HG03571 (cell line): ENCODE results near the gene CAB39L.
"Not testable (repeated sequence)": the region's sequence is repeated elsewhere in the genome, so short reads cannot be mapped to it uniquely, and the experiment has no call there.

Experiments
- ATAC-seq: cut with Tn5 transposase; IDR thresholded peaks from one replicate; pipeline ENCODE4 v1.9.1; 2021; ENCODE audit not compliant: unreplicated experiment

The CAB39L gene

DNA sequence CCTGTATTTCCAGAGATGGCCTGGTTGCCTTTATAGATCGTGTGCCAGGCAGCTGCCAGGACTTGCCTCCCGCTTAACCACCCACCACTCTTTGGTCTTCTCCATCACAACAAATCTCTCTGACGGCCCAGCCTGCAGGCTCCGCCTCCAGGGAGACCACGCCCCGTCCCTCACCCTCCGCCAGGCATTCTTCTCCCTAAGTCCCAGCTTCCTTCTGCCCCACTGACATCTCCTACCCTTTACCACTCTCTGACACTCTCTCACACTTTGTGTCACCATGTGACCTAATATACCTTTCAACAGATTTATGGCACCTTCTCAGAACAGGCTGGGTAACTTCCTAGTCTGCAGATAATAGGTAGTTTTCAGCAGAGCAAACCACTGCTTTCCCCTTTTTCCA, 95.1 kb downstream of the CAB39L start:
- no peak for ATAC-seq

DNA sequence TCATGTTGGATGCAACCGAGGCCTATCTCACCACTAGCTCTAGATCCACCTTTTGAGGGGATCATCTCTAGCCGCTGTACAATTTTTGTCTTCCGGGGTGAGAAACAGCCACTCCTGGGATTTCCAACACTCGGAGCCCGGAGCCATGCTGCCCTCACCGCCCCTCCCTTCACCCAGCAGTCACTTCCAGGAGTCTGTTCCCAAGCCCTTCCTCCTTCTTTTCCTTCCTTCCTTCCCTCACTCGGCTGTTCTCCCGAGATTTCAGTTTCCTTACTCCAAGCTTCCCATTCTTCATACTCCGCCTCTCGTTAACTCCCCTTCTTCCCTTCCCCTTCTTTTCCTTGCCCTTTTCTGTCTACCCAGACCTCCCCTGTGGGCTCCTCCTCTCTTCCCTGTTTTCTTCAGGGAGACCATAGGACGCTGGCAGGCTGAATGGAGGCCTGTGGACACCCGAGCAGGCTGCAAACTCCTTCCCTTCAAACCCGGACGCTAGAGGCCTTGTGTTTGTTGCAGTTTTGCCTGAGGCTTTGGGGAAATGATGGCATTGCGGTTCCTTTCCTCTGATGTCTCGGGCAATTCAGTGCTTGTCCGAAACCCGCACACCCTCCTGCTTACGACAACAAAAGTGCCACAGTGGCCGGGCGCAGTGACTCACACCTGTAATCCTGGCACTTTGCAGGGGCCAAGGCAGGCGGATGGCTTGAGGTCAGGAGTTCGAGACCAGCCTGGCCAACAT, 96.0 kb downstream of the CAB39L start:
- no peak for ATAC-seq

DNA sequence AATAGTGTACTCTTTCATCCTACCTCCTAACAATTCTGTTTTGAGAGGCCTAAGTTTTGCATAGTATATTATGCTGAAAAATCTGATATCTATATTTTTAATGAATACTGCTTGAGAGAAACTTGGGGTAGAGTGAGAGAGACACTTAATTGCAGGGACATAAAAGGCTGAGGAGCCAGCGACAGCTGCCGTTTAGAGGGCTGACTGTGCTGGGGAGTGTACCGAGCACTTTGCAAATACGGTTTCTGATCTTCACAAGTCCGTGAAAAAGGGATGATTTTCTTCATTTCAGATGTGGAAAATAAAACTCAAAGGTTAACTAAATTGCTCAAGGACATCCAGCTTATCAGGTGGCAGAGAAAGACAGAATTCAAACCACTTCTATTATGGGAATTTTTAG, 97.4 kb downstream of the CAB39L start:
- no peak for ATAC-seq

DNA sequence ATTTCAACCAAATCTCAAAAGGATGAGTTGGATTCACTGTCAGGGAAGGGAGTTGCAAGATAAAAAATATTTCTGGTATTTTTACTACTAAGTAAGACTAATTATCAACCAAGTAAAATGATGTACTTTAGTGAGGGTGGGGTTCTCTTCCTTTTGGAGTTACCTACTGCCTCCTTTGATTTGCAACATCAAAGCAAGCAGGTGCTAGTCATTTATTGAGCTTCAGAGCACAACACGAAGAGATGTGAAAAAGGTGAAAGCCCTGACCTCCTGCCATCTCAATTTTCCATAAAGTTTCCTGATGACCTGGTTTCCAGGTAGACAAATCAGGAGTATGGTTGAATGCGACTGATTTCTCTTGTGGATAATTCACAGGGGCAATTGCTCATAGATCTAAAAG, 100.1 kb downstream of the CAB39L start:
- no peak for ATAC-seq

DNA sequence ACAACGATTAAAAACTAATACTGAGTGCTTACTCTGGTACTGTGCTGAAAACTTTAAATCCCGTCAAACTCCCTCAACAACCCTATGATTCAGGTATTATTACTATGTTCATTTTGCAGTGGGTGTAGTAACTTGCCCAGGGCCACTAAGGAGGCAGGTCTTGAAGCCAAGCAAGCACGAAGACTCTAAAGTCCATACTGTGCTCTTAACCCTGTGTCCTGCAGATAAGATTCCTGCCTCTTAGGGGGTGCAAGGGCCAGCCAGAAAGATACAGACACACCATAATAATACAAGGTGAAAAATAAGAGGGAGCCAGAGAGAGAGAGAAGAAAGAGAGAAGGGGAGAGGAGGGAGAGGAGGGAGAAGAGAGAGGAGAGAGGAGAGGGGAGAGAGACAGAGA, 100.6 kb downstream of the CAB39L start:
- ATAC-seq: no peak

DNA sequence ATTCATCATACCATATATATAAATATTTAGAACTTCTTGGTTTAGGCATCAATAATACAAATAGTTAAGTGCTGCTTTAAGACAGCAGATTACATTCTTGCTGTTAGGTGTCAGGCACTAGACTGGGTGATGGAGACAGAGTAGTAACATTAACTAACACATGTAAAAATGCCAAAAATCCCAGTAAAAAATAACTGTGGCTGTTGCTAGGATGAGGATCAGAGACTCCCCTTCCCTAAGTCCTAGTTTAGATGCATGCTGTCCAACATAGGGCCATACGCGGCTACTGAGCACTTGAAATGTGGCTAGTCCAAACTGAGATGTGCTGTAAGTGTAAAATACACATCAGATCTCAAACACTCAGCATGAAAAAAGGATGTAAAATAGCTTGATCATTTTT, 101.4 kb downstream of the CAB39L start:
- ATAC-seq: no peak

DNA sequence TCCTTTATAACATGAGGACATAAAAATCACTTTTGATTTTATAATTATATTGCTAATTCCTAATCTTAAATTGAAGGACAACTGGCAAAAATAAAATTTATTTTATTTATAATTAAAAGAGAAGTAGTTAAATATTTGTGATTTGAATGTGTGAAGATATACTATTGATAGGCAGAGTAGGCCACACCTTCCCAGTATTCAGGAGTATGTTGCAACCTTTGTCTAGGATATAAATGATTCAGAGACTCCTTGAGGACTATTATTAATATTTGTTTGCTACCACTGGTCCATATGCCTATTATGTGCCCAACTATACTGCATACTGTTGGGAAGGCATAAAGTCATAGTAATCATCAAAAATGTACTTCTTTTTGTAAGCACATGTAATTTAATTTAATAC, 101.9 kb downstream of the CAB39L start:
- no peak for ATAC-seq

DNA sequence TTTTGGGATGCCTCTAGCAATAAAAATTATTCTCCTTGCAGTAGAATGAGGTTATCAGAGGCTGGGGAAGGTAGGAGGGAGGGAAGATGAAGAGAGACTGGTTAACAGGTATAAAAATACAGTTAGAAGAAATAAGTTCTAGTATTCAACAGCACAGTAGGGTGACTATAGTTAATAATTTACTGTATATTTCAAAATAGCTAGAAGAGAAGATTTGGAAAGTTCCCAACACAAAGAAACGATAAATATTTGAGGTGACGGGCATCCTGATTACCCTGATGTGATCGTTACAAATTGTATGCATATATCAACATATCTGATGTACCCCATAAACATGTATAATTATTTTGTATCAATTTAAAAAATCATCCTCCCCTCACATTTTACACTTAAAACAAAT, 102.3 kb downstream of the CAB39L start:
- no peak for ATAC-seq

DNA sequence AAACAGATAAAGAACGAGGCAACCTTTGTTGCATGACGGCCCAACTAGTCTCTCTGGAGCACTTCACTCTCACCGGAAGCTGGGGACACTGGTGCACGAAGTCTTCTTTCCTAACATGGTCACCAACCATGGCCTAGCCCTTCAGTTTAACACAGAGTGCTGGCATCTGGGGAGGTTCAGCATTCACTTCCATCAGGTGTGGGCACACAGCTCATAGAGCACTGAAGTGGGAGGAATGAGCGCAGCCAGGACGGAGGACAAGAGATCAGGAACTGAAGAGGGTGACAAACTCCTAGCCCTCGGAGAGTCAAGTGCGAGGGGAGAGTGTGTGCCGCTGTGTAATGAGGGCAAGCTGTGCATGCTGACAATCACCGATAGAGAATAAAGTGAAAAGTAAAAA, 103.7 kb downstream of the CAB39L start:
- no peak for ATAC-seq

DNA sequence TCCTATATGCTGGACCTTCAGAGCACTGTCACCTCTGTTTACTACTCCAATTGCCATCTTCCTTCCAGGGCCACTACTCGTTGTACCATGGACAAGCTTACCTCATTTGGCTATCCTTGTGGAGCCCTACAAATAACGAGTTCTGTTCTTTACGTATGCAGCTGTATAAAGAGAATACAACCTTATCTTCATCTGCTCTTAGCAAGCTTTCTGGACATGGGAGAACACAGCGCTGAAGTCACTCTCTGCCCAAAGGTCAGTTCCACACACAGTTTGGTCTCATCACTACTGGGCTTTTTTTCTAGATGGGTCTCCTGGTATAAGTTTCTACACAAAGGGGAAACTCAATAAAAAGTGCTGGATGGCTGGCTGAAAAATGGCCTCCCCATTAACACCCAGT, 107.2 kb downstream of the CAB39L start:
- ATAC-seq: no peak

DNA sequence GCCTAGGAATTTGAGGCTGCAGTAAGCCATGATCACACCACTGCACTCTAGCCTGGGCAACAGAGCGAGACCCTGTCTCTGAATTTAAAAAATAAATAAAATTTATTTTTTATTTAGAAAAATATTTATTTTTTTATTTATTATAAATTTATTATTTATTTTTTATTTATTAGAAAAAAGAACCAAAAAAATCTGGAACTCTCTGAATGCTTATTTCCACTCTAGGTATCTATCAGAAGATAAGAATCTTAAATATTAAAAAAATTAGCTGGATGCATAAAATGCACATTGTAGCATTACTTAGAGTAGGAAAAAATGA, 113.4 kb downstream of the CAB39L start:
- ATAC-seq: no peak

DNA sequence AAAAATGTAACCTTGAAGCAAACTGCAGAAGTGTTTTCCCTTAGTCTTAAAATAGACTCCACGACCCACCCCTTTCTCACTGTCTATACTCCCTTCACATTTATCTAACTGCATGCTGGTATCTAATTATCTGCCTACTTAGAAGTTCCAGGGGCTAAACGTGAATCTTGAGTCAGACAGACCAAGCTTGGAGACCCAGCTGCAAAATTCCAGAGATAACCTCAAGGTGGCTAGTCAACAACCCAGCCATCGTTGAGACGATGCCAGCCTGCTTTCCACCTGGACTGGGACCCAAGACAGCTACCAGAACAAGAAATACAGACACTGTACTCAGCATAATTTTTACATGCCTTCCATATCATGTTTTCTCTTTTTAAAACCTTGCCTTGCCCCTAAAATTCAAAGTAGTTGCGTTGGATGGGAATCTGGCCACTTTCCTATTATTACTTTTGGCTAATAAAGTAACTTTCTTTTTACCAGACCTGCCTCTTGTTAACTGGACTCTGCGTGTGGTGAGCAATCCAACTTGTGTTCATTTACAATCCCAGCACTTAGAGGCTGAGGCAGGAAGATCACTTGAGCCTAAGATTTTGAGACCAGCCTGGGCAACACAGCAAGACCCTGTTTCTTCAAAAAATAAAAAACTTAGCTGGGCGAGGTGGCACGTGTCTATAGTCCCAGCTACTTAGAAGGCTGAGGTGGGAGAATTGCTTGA, 113.9 kb downstream of the CAB39L start:
- ATAC-seq: no peak

DNA sequence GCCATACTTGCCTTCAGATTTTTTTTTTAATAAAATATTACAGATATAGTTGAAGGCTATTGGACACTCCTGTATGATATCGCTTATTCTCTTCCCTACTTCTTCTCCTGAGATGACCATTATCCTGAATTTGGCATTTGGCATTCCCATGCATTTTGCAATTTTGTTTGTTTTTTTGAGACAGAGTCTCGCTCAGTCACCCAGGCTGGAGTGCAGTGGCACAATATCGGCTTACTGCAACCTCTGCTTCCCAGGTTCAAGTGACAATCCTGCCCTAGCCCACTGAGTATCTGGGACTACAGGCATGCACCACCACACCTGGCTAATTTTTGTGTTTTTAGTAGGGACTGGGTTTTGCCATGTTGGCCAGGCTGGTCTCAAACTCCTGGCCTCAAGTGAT, 116.7 kb downstream of the CAB39L start:
- ATAC-seq: not testable (repeated sequence)

DNA sequence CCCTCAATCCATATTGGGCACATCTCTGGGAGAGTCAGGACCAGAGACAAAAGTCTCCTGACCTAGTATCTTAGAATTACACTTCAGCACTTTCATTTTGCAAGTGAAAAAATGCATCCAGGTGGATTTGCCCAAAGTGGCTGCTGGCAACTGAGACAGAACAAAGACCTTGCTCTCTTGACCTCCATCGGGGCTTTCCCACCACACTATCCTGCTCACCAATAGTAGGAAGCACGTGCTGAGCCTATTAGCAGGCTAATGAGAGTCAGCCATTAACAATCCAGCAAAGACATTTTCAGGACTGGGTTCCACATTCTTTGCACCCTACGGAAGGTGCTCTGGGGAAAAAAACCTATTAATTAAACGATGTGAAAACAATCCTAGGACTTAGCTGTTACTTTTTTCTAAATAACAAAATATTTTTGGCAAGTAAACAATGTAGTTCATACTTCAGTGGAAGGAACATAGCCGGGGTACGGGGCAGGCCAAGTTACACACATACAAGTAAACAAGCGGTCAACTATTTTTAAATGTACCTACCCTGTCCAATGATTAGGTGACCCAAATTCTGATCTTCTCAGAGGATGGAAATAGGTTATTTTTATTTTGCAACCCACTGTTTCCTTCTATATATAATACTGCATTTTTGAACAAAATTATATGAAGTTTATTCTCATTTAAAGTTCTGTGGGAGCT, 117.5 kb downstream of the CAB39L start:
- ATAC-seq: no peak

DNA sequence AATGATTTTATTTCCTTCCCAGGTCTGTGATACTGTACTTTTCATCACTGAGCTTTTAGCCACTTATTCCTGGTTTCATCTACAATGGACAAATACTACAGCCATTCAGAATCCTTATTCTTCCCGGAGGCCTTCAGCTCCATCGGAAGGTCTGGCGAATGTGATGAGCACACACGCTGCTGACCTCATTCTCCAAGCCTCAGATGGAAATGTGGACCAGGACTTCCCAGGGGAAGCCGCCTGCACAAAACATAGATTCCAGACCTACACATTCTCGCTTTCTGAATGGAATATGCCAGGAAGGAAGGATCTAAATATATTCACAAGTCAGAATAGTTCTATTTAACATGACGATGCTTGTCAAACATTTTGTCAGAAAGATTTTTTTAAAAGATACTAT, 120.5 kb downstream of the CAB39L start:
- ATAC-seq: no peak

DNA sequence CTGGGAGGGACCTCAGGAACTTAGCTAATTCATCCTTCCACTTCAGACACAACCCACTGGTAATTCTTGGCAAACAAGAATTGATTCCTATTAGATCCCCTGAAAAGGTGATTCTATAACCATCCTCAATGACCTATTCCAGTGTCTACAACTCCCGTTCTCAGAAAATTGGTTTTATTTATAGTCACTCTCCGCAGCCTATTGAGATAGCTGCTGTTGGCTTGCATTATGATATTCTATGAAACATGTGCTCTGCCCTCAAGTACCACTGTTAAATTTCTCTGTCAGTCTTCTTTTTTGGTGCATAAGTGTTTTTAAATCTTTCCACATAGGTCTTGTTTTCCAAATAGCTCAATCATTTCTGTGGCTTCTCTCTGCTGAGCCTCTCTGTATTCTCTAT, 121.2 kb downstream of the CAB39L start:
- no peak for ATAC-seq

DNA sequence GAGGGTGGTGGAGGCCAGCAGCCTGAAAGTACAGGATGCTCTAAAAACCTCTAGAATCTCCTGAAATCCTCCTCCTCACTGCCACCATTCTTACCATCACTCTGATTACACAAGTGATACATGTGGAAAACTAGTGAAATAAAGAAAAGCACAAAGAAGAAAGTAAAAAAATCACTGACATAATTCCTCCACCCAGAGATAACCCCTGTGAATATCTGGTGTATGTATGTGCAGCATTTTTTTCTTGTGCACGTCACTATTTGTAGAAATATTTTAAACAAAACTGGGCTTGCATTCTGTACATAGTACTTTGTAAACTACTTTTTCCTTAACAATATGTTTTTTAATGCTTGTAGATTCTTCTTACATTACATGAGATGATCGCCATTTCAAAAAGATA, 122.9 kb downstream of the CAB39L start:
- ATAC-seq: no peak

DNA sequence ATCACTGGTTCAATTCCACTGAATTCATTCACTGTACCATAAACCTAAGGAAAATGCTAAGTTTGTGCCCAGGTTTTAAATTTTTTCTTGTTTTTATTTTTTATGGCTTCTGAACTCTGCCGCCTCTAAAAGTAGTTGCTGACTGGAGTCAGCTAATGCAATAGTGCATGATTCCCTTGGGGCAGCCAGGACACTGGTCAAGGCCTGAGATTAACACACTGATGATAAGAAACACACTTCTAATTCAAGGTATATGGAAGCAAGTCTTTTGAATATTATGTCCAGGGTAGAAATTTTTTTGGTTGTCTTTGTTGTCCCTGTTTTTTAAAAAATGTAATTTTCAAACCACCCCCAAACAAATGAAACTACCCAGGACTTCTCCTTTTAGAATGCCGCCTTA, 123.9 kb downstream of the CAB39L start:
- no peak for ATAC-seq

DNA sequence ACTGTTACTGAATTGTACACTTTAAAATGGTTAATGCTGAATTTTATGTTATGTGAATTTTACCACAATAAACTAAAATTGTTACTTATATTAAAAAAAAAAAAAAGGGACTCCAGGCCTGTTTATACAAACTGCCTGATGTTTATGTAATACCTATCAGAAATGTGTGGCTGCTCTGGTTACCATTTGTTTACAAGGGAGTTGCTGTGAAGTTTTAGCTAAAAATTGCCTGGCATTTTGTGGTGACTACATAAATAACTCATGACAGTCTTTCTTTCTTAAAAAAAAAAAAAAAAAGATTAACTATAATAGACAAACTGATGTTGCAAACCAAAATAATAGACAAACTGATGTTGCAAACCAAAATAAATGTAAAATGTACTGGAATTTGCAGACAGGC, 124.3 kb downstream of the CAB39L start:
- ATAC-seq: no peak

DNA sequence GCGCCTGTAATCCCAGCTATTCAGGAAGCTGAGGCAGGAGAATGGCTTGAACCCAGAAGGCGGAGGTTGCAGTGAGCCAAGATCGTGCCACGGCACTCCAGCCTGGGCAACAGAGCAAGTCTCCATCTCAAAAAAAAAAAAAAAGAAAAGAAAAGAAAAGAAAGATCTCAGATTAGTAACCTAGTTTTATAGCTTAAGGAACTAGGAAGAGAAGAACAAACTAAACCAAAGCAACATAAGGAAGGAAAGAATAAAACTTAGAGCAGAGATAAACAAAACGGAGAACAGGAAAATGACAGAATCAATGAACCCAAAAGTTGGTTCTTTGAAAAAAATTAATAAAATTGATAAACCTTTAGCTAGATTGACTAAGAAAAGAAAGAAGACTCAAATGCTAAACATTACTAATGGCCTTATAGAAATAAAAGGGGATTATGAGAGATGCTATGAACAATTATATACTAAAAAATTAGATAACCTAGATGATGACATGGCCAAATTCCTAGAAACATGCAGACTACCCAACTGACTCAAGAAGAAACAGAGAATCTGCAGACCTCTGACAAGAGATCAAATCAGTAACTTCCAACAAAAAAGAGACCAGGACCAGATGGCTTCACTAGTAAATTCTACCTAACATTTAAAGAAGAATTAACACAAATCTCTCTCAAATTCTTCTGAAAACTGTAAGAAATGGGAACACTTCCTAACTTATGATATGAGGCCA, 127.9 kb downstream of the CAB39L start:
- no peak for ATAC-seq

DNA sequence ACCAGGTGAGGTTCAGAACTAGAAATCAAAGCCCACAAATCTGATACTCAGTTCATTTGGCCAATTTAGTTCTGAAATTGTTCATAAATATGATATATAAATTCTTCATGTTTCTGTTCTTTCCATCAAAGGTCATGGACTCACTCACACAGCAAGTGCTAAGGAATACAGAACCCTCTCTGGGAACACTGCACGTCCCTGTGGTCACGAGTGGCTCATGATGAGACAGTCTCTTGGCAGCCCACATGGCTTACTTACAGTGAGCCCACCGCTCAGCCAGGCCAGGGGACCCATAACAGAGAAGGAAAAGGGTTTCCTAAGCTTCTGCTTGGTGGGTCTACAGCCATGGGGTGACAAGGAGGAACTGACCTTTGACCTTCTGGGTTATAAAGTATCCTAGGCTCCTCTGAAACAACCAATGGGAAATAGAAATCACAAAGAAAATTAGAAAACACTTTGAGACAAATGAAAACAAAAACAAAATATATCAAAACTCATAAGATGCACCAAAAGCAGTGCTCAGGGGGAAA, 128.8 kb downstream of the CAB39L start:
- no peak for ATAC-seq
